Measurements from ENCODE around the gene SERPINA12. TPM values are rescaled to one million over a fixed set of nuclear protein-coding genes. Genes with fewer than 3 reads are reported as not detected.

The SERPINA12 gene
- total RNA-seq, 1 donor = not detected

GRCh38 chr14:94547726-94548125 is 38.5 kb upstream of the SERPINA12 start:
- H3K9me3 ChIP-seq (ENCODE audit: low read depth, low read length) = peaks cover 3% of the 10 kb centered on the region
- no peak overlapping the region for H2AFZ ChIP-seq (ENCODE audit: low read length)
- H3K27me3 ChIP-seq (ENCODE audit: insufficient read depth, low read length) = no peaks in the 10 kb centered on the region
- H3K4me2 ChIP-seq (ENCODE audit: insufficient read depth, low read length) = no peak overlapping the region
- no peaks in the 10 kb centered on the region for H3K4me1 ChIP-seq (ENCODE audit: insufficient read depth, low read length)
- no peaks in the 10 kb centered on the region for H3K36me3 ChIP-seq (ENCODE audit: insufficient read depth, low read length)
- H3K79me2 ChIP-seq (ENCODE audit: insufficient read depth, low read length) = no peaks in the 10 kb centered on the region
- H3K4me3 ChIP-seq (ENCODE audit: insufficient read depth, low read length) = no peak overlapping the region
- no peaks in the 10 kb centered on the region for H4K20me1 ChIP-seq (ENCODE audit: insufficient read depth, low read length)
- no peak for TF ChIP-seq CTCF (IDR thresholded peaks at IDR 0.05; ENCODE audit: extremely low read depth, low read depth, low read length)
- DNase-seq (ENCODE audit: insufficient read length, low spot score, missing footprints) = no peak
- H3K27ac ChIP-seq (ENCODE audit: low read depth, low read length) = no peak overlapping the region

GRCh38 chr14:94547151-94547680 is 37.9 kb upstream of the SERPINA12 start:
- no peak overlapping the region for H3K4me3 ChIP-seq (ENCODE audit: insufficient read depth, low read length)
- H3K4me1 ChIP-seq (ENCODE audit: insufficient read depth, low read length) = peaks cover 4% of the 10 kb centered on the region
- no peaks in the 10 kb centered on the region for H3K79me2 ChIP-seq (ENCODE audit: insufficient read depth, low read length)
- no peak overlapping the region for H3K27ac ChIP-seq (ENCODE audit: low read depth, low read length)
- no peaks in the 10 kb centered on the region for H3K36me3 ChIP-seq (ENCODE audit: insufficient read depth, low read length)
- H3K9me3 ChIP-seq (ENCODE audit: low read depth, low read length) = peaks cover 3% of the 10 kb centered on the region
- no peak overlapping the region for H2AFZ ChIP-seq (ENCODE audit: low read length)
- no peak for DNase-seq (ENCODE audit: insufficient read length, low spot score, missing footprints)
- TF ChIP-seq CTCF (IDR thresholded peaks at IDR 0.05; ENCODE audit: extremely low read depth, low read depth, low read length) = no peak
- H4K20me1 ChIP-seq (ENCODE audit: insufficient read depth, low read length) = no peaks in the 10 kb centered on the region
- no peaks in the 10 kb centered on the region for H3K27me3 ChIP-seq (ENCODE audit: insufficient read depth, low read length)
- no peak overlapping the region for H3K4me2 ChIP-seq (ENCODE audit: insufficient read depth, low read length)

- no peaks in the 10 kb centered on the region for H3K79me2 ChIP-seq (ENCODE audit: insufficient read depth, low read length)
These were observed 36.0 kb upstream of the SERPINA12 start for GRCh38 chr14:94545131-94545841.

More at GRCh38 chr14:94545131-94545841, 36.0 kb upstream of the SERPINA12 start:
- Histone ChIP-seq H3K27ac (ENCODE audit: low read depth, low read length) (no peak overlapping the region), H2AFZ (ENCODE audit: low read length) (no peak overlapping the region), H4K20me1 (ENCODE audit: insufficient read depth, low read length) (no peaks in the 10 kb centered on the region), H3K27me3 (ENCODE audit: insufficient read depth, low read length) (no peaks in the 10 kb centered on the region), H3K4me1 (ENCODE audit: insufficient read depth, low read length) (peaks cover 8% of the 10 kb centered on the region), H3K4me3 (ENCODE audit: insufficient read depth, low read length) (no peak overlapping the region), H3K9me3 (ENCODE audit: low read depth, low read length) (peaks cover 3% of the 10 kb centered on the region), H3K36me3 (ENCODE audit: insufficient read depth, low read length) (no peaks in the 10 kb centered on the region), H3K4me2 (ENCODE audit: insufficient read depth, low read length) (no peak overlapping the region)
- no peak for TF ChIP-seq CTCF (IDR thresholded peaks at IDR 0.05; ENCODE audit: extremely low read depth, low read depth, low read length)
- DNase-seq (ENCODE audit: insufficient read length, low spot score, missing footprints) = peak; percentile 44
